Fibroblast of lung (primary cell): Measurements from ENCODE around the gene FAM78A. TPM values are rescaled to one million over a fixed set of nuclear protein-coding genes. Genes with fewer than 3 reads are reported as not detected.
A peak's percentile ranks its signal among the peaks of the same experiment; 100 is the strongest.

Source experiments
- DNase-seq, 2 donors: peaks; one replicate each; pipeline versions ENCODE4 v3.0.0 to v3.0.0-alpha.2; 2010; ENCODE audit warnings: low read depth in 2 of 2
- H2AFZ ChIP-seq: 2 replicates; pipeline ENCODE4 v1.5.1; 2012; ENCODE audit warnings: low read length, control low read depth, inconsistent platforms
- H3K27ac ChIP-seq: 2 replicates; pipeline ENCODE4 v1.5.1; 2011; ENCODE audit warnings: low read length, control low read depth; ENCODE audit not compliant: insufficient read depth
- H3K27me3 ChIP-seq: 2 replicates; pipeline ENCODE4 v1.5.1; 2011; ENCODE audit warnings: mild to moderate bottlenecking, low read length; ENCODE audit not compliant: control insufficient read depth, insufficient read depth
- H3K36me3 ChIP-seq: 2 replicates; pipeline ENCODE4 v1.5.1; 2011; ENCODE audit warnings: low read length; ENCODE audit not compliant: control insufficient read depth, insufficient read depth
- H3K4me1 ChIP-seq: 2 replicates; pipeline ENCODE4 v1.5.1; 2011; ENCODE audit warnings: low read length; ENCODE audit not compliant: control insufficient read depth, insufficient read depth; ENCODE audit errors: extremely low read depth
- H3K4me2 ChIP-seq: 2 replicates; pipeline ENCODE4 v1.5.1; 2011; ENCODE audit warnings: low read length, control low read depth; ENCODE audit not compliant: insufficient read depth; ENCODE audit errors: extremely low read depth
- H3K4me3 ChIP-seq, 4 experiments: fragments of 200-600 bp in 1 of 4; sonication (generic) in 1 of 4; replicated peaks in 1 of 4; 2 replicates each; pipeline ENCODE4 v1.5.1; 2011 to 2016; ENCODE audit warnings: low read length in 4 of 4, low read depth in 3 of 4, mild to moderate bottlenecking in 3 of 4, control low read depth in 2 of 4, inconsistent platforms in 1 of 4, mixed read lengths in 1 of 4; ENCODE audit not compliant: insufficient read depth in 1 of 4; ENCODE audit errors: control extremely low read depth in 1 of 4
- H3K79me2 ChIP-seq: 2 replicates; pipeline ENCODE4 v1.5.1; 2012; ENCODE audit warnings: mild to moderate bottlenecking, low read length, inconsistent platforms; ENCODE audit not compliant: control insufficient read depth, insufficient read depth
- H3K9ac ChIP-seq: 2 replicates; pipeline ENCODE4 v1.5.1; 2011; ENCODE audit warnings: mild to moderate bottlenecking, low read length, control low read depth; ENCODE audit not compliant: insufficient read depth
- H3K9me3 ChIP-seq: 2 replicates; pipeline ENCODE4 v1.5.1; 2012; ENCODE audit warnings: low read depth, low read length; ENCODE audit not compliant: control insufficient read depth, insufficient read depth
- H4K20me1 ChIP-seq: 2 replicates; pipeline ENCODE4 v1.5.1; 2011; ENCODE audit warnings: low read length; ENCODE audit not compliant: control insufficient read depth, insufficient read depth; ENCODE audit errors: extremely low read depth
- EZH2 ChIP-seq: IDR thresholded peaks from 2 replicates; pipeline ENCODE4 v1.5.1; 2012; ENCODE audit warnings: low read length, control low read depth, mild to moderate bottlenecking; ENCODE audit errors: missing control alignments
- polyA plus RNA-seq, 2 donors: library from polyadenylated mRNA; depleted of rRNA in 1 of 2; stranded (reverse) in 1 of 2; unstranded in 1 of 2; fragments of >200 nt; gene quantifications; 2 replicates each; pipeline ENCODE4 v1.2.1, GENCODE V29; 2011 to 2012; ENCODE audit warnings: missing spikeins in 1 of 2
- total RNA-seq: library from RNA; depleted of rRNA; stranded (reverse); fragments of >200 nt; gene quantifications from 2 replicates; pipeline ENCODE4 v1.2.1, GENCODE V29; 2014
- TF ChIP-seq, protein P1 (sequence below), 2 donors: IDR thresholded peaks in 1 of 2; conservative IDR thresholded peaks in 1 of 2; 1 replicate in 1 of 2; 2 replicates in 1 of 2; pipeline ENCODE4 v1.5.1; 2011 to 2012; ENCODE audit warnings: low read length in 2 of 2, control low read depth in 1 of 2, inconsistent platforms in 1 of 2, low read depth in 1 of 2, mild to moderate bottlenecking in 1 of 2

The FAM78A gene
- total and polyA plus RNA-seq, 2 donors (not counting 1 experiment from before 2014, with no cell fraction given) = 0.26 to 0.33 TPM

DNA sequence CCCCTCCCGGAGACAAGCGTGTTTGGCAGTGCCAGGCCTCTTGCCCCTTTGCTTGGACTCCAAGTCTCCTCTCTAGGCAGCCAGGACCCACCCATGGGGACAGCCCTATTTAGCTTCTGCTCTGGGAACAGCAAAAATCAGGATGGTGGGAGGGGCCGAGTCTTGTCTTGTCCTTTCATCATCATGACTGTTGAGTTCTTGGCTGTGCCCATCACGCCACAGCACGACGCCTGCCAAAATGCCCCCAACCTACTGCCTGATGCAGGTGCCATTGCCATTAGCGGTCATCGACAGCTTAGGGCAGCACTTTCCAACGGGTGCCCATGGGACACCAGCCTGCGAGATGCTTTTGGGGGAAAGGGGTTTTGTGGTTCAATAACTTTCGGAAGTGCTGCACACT, 32.1 kb upstream of the FAM78A start:
- H2AFZ ChIP-seq = no peak overlapping the region
- no peak overlapping the region for H3K4me2 ChIP-seq
- no peaks in the 10 kb centered on the region for H3K79me2 ChIP-seq

DNA sequence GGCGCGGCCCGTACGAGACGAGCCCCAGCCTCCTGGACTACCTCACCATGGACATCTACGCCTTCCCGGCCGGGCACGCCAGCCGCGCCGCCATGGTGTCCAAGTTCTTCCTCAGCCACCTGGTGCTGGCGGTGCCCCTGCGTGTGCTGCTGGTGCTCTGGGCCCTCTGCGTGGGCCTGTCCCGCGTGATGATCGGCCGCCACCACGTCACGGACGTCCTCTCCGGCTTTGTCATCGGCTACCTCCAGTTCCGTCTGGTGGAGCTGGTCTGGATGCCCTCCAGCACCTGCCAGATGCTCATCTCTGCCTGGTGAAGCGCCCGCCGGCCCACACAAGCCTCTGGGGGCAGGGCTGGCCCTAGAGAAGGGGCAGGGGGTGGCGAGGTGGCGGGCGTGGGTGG, 31.7 kb upstream of the FAM78A start:
- H2AFZ ChIP-seq = no peak overlapping the region

More for the DNA sequence above, 32.1 kb upstream of the FAM78A start:
- no peak for DNase-seq
- Histone ChIP-seq H3K27ac (no peak overlapping the region), H4K20me1 (no peaks in the 10 kb centered on the region), H3K4me1 (no peaks in the 10 kb centered on the region), H3K9ac (no peak overlapping the region), H3K36me3 (no peaks in the 10 kb centered on the region), H3K27me3 (no peaks in the 10 kb centered on the region), H3K9me3 (no peaks in the 10 kb centered on the region), H3K4me3 (no peak overlapping the region)
- TF ChIP-seq, protein P1, sequence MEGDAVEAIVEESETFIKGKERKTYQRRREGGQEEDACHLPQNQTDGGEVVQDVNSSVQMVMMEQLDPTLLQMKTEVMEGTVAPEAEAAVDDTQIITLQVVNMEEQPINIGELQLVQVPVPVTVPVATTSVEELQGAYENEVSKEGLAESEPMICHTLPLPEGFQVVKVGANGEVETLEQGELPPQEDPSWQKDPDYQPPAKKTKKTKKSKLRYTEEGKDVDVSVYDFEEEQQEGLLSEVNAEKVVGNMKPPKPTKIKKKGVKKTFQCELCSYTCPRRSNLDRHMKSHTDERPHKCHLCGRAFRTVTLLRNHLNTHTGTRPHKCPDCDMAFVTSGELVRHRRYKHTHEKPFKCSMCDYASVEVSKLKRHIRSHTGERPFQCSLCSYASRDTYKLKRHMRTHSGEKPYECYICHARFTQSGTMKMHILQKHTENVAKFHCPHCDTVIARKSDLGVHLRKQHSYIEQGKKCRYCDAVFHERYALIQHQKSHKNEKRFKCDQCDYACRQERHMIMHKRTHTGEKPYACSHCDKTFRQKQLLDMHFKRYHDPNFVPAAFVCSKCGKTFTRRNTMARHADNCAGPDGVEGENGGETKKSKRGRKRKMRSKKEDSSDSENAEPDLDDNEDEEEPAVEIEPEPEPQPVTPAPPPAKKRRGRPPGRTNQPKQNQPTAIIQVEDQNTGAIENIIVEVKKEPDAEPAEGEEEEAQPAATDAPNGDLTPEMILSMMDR (conservative IDR thresholded peaks at IDR 0.05 in 1 of 2, IDR thresholded peaks at IDR 0.05 in 1 of 2; ENCODE audit: low read depth in 1 of 2, low read length in 2 of 2) = no peak
- TF ChIP-seq EZH2 = no peak

DNA sequence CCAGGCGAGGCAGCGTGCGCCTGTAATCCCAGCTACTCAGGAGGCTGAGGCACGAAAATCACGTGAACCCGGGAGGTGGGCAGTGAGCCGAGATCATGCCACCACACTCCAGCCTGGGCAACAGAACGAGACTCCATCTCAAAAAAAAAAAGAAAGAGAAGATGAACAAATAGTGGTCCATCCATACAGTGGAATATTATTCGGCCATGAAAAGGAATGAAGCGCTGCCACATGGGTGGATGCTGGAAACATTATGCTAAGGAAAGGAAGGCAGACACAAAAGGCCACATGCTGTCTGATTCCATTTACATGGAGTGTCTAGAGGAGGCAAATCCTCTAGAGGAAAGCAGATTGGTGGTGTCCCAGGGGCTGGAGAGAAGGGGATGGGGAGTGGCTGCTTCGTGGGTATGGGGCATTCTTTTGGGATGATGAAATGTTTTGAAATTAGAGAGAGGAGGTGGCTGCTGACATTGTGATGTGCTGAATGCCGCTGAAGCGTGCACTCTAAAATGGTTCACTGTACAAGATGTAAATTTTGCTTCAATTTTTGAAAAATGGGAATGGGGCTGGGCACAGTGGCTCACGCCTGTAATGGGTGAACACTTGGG, 30.2 kb upstream of the FAM78A start:
- Histone ChIP-seq H3K27me3 (no peaks in the 10 kb centered on the region), H2AFZ (no peak overlapping the region), H3K27ac (no peak overlapping the region), H4K20me1 (no peaks in the 10 kb centered on the region), H3K4me2 (no peak overlapping the region), H3K36me3 (no peaks in the 10 kb centered on the region), H3K9me3 (no peaks in the 10 kb centered on the region), H3K4me1 (no peaks in the 10 kb centered on the region), H3K4me3 (no peak overlapping the region), H3K79me2 (no peaks in the 10 kb centered on the region), H3K9ac (no peak overlapping the region)
- TF ChIP-seq, protein P1 (conservative IDR thresholded peaks at IDR 0.05 in 1 of 2, IDR thresholded peaks at IDR 0.05 in 1 of 2; ENCODE audit: low read depth in 1 of 2, low read length in 2 of 2) = no peak
- no peak for TF ChIP-seq EZH2
- DNase-seq = peak in 1 of 2 donors; percentile 15

More for the DNA sequence above, 31.7 kb upstream of the FAM78A start:
- no peak overlapping the region for H3K9ac ChIP-seq
- no peak overlapping the region for H3K4me2 ChIP-seq
- no peak overlapping the region for H3K27ac ChIP-seq
- no peaks in the 10 kb centered on the region for H3K4me1 ChIP-seq
- no peaks in the 10 kb centered on the region for H3K79me2 ChIP-seq
- no peaks in the 10 kb centered on the region for H3K36me3 ChIP-seq
- H4K20me1 ChIP-seq = no peaks in the 10 kb centered on the region
- TF ChIP-seq, protein P1 (conservative IDR thresholded peaks at IDR 0.05 in 1 of 2, IDR thresholded peaks at IDR 0.05 in 1 of 2; ENCODE audit: low read depth in 1 of 2, low read length in 2 of 2) = no peak
- no peak for TF ChIP-seq EZH2
- no peaks in the 10 kb centered on the region for H3K9me3 ChIP-seq
- no peaks in the 10 kb centered on the region for H3K27me3 ChIP-seq
- H3K4me3 ChIP-seq = no peak overlapping the region
- no peak for DNase-seq
